NCI-H1694 (cell line): ENCODE results near the gene EDNRB.
A peak's percentile ranks its signal among the peaks of the same experiment; 100 is the strongest.
"Not testable (repeated sequence)": the region's sequence is repeated elsewhere in the genome, so short reads cannot be mapped to it uniquely, and the experiment has no call there.

Experiments used
- DNase-seq: peaks from one replicate; lab custom pipeline; 2025; lab: John Stamatoyannopoulos, UW

The EDNRB gene

DNA sequence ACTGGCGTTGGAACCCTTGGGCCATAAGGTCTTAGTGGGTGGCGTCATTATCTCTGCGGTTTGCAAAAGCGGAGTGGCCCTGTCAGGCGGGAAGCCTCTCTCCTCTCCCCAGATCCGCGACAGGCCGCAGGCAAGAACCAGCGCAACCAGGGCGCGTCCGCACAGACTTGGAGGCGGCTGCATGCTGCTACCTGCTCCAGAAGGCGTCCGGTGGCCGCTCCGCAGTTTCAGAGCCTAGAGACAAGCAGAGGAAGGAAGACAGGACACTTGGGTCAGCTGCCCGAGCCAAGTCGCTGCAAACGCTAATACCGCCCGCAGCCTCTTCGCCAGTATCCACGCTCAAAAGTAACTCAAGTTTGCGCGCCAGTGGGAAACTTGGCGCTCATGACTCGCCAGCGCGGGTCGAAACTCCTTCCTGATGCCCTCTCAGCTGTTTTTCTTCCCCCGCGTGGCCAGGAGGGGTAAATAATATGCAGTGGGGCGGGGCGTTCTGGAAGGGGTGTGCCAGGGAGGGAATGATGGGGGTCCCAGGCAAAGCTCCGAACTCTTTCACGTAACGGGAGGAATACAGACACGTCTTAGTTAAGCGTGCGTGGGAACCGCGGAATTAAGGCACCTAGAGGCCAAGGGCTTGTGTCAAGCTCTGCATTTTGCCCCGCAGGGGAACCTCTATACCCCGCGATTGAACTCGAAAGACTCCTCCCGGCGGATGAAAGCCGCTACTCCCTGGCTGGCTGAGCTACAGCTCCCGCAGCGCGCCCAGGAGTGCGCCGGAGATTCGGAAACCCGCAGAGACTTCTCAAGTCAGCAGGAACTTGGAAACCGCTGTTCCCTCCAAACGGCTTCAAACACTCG, at the start of gene EDNRB:
TSS of gene EDNRB (minus strand) at position 441 of the 855 bp plus-strand sequence. CDS start at position 183, 258 bp downstream.
- peak; percentile 32 for DNase-seq

DNA sequence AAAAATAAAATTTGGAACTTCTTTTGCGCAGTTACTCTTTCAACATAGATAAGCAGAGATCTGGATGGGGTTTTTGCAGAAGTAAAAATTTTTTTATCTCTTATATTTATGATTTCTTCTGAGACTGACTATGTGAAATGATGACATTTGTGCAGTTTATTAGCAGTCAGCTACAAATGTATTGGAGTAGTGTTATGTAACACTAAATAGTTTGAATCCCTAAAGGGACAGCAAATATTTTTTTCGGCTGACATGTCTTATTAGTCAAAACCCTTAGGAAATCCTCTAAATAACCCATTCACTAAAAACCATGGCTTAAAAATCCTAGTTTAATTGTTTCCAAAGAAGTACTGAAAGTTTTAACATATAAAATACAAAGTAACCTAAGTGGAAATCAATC, 48.0 kb upstream of the EDNRB start:
- DNase-seq: no peak

DNA sequence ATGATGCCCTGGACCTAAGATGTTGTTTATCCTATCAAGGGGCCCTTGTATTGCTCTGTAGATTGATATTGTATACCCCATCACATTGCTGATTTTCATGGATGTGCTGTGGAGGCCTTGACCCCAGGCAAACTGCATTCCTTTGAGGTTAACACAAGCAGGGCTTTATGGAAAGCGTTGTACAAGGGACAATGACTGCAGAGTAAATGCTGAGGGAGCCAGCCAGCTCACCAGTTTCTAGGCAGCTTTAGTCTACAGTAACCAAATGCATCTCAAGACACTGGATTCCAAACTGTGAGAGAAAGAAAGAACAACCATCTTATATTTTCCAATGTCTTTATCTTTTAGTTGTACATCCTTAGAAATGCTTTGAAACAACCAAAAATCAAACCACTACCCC, 34.1 kb upstream of the EDNRB start:
- no peak for DNase-seq

DNA sequence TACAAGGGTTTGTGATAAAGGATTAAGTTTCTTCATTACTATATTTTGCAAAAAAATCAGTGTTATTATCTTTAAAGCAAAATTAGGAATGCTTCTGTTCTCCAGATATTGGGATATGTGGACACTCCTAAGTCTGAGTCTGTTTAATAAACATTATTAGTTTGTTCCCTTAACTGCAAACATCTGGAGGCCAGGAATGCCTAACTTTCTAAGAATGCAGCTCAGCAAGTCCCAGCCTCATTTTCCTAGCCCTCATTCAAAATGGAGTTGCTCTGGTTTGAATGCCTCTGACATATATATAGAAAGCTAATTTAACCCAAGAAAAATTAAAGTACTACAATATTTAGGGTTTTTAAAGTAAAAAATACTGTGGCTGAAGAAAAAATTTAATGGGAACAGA, 33.6 kb upstream of the EDNRB start:
- DNase-seq: no peak

DNA sequence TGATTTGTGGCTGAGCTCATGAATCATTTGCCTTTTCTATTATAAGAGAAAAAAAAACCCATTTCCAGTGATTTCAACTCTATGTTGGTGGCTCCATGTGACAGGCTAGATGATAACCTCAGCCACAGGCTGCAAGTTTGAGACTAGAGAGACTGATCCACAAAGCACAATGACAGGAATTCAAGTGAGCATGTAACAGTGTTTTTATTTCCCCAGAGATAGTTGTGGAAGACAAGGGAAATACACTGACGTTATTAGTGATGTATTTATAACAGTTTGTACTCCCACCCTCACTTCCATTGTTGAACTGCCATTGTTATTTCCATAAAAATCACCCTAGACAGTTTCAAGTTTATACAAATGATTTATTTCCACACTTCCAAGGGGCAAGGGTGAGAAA, 27.9 kb upstream of the EDNRB start:
- DNase-seq: no peak

DNA sequence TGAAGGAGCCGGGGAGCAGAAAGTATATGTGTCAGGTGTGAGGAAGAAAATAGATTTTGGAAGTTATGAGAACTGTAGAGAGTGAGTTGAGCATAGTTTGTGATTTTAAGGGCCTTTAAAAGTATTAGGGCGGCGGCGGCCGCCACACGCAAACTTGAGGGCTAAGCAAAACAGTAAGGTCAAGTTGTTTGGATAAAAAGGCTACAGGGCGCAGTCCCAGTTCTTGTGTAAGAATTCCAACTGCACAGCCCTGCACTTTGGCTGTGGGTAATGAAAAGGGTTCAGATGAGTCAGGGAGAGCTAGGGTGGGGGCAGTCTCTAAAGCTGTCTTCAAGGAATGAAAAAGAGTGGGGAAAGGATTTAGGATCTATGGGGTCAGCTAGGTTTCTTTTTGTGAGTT, 16.4 kb upstream of the EDNRB start:
- not testable (repeated sequence) for DNase-seq

DNA sequence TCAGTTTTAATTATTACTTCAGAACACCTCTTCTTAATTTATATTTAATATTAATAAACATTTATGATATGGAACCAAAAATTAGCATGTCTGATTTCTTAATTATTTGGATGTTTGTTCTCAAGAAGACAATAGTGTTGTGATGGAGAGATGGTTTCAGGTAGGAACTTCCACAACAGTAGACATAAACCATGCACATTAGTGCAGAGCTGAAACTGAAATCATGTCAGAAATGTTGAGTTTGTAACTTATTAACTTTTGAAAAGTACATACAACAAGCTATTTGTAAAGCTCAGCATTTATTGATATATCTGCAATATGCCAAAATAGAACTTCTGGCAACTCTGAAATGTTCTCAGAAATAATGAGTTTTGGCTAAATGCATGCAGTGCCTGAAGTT, 11.8 kb upstream of the EDNRB start:
- DNase-seq: no peak

DNA sequence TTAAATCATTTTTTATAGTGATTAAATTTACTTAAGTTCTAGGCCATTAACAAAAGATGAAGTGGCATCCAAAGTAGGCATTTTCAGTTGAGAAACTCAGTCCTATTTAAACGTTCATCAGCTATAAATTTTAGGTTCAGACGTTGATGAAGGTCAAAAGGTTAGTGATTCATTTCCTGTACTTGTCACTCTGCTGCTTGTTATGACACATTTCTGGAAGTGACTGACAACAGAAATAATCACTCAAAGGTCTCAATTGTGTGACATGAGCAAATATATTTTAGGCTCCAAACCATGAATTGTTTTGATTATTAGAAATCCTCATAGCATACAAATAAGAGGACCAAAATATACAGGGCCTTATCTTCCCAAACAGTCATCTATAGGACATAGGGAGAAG, 10.3 kb upstream of the EDNRB start:
- no peak for DNase-seq

DNA sequence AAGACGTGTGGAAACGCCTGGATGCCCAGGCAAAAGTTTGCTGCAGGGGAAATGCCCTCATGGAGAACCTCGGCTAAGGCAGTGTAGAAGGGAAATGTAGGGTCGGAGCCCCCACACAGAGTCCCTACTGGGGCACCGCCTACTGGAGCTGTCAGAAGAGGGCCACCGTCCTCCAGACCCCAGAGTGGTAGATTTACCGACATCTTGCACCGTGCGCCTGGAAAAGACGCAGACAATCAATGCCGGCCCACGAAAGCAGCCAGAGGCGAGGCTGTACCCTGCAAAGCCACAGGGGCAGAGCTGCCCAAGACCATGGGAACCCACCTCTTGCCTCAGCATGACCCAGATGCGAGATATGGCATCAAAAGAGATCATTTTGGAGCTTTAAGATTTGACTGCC, 7.0 kb upstream of the EDNRB start:
- no peak for DNase-seq

DNA sequence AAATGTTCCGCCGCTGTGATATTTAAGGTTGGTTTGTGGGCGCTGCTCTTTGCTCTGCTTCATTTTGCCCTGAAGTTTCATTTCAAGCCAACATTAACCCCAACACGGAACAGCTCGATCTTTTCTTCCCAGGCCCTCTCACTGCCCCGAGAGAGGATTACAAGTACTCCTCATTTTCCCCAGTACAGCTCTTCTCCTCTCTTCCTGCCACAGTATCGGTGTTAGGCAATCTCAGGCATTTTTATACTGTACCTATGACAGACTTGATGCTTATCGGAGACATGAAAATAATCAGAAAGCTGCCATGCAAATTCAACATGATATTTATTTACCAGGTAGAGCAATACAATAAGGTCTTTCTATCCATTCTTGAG, 1.3 kb upstream of the EDNRB start:
- DNase-seq: no peak

DNA sequence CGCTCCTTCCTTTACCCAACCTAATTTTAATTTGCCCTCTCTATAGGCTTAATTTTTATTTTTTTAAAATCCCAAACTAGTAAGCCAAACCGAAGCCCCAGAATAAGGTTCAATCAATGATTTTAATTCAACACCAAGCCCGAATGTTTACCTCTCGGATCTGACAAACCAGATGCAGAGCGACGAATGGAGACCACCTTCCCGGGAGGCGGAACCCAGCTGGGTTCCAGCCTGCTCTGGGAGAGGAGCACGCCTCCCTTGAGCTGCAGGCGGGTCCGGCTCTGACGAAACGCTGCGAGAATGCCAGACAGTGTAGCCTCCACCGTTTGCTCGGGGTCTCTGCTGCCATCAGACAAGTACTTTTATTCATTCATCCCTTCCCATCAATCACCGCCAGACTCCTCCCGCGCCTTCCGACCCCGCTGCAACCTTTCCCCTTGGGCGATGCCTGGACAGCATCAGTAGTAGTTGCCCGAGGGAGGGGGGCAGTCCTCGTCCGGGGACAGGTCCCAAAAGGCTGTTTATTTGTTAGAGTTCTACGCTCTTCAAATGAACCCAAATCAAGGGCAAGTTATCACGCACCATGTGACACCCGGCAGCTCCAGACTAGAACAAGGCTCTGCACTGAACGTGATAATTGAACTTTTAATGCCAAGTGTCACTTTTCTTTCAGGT, 752 bp upstream of the EDNRB start:
- DNase-seq: peak; percentile 36

DNA sequence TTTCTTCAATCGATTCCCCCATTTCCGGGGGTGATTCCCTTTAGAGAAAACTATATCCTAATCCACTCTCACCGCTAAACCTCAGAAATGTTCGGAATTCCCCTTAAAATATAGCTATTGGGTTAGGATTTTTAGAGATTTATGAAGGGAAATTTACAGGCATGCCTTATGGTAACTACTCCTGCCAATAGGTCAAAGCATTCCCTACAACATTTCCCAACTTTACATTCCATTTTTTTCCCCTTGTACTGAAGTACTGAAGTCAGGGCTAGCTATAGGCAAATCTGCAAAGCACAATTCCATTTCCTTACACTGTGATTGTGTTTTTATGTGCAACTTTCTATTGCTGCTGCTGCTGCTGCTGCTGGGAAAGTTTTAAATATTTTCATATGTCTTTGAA, 2.1 kb downstream of the EDNRB start:
- no peak for DNase-seq

DNA sequence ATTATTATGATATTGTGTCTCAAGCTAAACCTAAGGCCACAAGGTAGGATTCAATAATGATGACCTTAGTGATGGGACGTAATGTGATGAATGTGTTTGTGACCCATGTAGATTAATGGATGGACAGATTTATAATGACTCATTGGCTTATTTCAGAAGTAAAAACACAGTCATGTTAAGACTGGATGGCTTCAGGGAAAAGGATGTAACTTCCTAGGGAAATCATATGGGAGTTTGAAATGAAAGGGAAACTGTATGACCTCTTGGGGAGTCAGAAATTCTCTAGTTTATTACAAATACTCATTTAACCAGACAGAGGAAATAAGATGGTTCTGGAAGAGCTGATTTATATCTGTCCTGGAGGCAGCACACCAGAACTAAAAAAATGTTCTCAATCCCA, 2.9 kb downstream of the EDNRB start:
- no peak for DNase-seq

DNA sequence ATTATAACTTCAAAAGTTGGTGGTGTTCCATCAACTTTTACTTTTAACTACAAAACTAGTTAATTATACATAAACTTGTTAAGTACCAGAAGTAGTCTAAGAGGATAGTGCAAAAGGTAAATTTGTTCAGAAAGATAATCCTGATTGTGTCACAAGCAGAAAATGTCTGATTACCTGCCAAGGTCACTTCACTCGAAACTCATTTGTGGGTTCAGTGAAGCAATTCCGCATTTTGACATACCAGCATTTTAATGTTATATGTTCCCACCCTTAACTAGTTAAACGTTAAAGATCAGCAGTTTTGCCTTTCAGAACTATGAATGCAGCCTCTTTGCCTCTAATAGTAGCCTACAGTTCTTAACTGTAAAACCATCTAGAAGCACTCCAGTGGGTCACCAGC, 5.6 kb downstream of the EDNRB start:
- DNase-seq: no peak

DNA sequence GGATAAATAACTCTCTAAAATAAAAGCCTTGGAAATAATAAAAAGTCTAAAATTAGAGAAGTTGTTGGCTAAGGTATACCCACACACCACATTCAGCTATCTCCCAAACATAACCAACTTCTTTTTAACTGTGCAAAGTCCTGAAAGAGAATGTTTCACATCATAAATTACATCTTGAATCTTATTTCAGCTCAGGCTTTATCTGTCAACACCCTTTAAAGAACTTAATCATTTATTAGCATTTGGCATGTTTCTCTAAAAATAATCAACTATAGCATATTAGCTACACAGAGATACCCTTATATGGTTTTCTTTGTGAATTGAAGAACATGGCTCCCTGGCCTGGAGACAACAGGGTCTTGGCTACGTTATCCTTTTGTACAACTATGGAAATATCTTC, 6.9 kb downstream of the EDNRB start:
- DNase-seq: no peak

DNA sequence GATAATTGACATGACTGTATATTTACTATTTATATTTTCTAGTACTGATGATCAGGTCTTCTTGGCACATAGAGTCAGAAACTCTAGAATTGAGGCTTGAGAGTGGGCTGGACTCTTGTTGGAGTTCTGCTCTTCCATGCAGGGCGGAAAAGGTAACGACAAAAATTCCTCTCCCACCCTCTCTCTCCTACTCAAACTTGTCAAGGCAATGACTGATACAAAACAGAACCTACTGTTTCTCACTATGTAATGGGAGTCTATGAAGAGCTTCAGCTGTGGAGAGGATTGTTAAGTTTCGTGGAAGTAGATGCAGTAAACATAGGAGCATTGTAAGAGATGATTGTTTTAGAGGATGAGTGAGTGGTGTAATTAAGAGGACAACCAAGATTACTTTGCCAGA, 8.8 kb downstream of the EDNRB start:
- DNase-seq: no peak

DNA sequence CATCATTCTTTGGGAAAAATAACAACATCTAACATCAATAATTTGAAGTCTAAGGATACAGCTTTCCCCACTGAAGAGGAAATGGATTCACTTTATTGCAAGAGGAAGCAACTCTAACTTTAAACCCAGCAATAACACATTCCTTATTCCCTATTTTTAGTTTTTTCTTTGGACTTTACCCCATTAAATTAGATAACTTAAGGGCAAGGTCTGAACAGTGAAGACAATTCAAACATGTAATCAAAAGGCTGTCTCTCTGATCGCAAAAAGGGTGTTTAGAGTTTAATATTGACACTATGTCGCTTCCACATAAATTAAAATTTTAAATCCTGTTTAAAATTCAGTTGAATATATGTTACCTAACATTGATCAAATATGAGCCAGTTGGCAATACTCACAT, 10.1 kb downstream of the EDNRB start:
- DNase-seq: no peak

DNA sequence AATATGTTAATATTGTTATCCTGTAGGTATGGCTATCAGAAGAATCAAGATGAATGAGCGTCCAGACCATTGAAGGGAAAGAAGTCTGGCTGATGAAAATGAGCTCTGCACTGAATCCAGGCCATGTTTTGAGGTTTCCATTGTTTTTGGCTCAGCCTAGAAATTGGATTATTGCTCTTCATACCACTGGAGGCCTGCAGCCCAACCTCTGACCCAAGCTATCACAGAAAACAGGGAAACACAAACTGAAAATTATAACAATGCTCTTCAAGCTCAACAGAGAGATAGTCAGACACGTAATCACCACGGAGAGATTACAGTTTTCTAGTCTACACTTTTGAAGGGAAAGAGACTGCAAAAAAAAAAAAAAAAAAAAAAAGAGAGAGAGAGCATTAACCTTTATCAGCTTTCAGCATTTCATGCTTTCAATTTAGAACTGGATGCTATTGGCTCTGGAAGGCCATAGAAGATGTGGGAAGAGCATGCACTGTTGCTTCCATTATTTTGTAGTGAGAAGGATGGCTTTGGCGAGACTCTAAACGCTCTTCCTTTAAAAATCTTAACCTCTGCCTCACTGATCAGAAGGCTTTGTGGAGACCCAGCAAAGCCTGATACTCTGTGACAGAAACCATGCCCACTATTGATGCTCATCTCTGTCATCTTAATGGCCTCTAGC, 10.8 kb downstream of the EDNRB start:
- DNase-seq: no peak

DNA sequence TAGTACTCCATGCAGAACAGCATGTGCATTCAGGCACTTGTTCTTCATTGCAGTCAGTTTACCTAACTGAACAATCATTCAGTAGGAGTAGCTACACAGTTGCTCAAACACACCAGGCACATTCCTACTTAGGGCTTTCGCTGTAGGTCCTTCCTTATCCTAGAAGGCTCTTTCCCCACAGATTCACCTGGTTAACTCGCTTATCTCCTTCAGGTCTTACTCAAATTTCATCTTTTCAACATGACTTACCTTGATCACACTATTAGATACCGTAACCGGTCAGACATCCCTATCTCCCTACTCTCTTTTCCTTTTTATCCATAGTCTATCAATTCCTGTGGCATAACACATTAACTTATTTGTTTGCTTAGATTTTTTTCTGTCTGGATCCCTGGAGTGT, 14.6 kb downstream of the EDNRB start:
- DNase-seq: no peak

DNA sequence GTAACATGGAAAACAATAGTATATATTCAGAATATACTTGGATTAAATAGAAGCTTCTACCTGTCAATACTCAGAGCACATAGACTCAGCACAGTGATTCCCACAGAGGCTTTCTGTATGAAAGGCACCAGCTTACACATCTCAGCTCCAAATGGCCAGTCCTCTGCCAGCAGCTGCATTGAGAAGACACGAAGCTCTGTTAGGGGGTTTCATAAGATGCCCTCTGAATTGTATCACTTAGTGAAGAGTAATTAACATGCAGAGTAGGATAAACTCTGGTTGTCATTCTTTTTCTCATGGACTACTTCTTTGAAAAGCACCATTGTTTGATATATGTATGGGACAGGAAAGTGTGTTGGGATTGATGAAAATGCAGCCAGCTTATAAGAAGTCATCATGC, 15.2 kb downstream of the EDNRB start:
- no peak for DNase-seq

DNA sequence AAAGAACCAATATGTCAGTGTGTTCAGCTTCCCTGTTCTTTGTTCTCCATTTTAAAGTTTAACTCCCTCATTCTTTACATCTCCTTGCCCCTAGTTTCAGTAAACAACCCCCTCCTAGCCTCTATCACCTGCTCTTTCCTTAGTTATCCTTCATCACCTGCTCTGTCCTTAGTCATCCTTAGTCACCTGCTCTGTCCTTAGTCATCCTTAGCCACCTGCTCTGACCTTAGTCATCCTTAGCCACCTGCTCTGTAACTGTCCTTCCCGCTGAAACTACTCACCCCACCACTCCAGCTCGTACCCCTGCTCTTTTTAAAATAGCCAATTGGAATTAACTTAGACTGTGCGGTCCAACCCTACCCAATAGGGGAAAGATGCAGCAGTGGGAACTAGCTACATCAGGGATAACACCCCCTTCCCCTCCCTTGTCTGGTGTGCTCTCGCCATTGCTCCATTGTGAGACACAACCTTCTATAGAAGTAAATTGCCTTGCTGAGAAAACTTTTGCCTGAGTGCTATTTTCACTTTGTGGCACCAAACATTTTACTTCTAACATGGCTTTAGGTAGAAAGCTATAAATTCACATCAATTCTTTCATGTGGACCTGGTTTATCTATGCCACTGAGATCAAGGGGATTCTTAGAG, 16.2 kb downstream of the EDNRB start:
- no peak for DNase-seq

DNA sequence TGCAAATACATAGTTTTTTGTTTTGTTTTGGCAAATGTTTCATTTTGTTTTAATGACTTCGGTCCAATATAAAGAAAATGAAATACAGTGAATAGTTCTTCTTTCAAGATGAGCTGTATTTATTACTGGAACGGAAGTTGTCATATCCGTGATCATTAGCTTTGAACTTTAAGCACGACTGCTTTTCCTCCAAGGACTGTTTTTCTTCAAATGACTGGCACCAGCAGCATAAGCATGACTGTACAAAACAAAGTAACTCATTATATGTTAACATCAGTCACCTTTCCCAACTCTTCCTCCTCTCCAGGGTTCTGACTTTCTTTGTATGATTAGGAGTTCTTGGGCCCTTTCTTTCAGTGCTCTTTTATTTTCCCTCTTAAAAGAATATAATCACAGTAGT, 20.5 kb downstream of the EDNRB start:
- DNase-seq: no peak

DNA sequence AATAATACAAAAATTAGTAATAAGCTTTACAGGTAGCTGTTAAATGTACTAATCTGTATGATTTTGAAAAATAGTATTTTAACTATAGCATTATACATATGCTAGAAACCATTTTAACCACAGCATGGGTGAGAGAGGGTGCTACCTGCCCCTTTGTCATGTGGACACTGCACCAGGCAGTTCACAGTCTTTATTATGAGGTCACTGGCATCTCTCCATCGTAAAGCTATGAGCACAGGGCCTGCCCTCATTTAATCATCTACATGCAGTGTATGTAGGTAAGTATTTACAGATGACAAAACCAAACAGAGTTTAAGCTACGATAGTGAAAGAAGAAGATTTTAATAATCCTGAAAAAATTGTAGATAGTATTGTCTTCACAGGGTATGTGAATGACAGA, 21.7 kb downstream of the EDNRB start:
- DNase-seq: no peak
